K562 (cell line): ENCODE data around the gene TRMT112. TPM values are rescaled to one million over a fixed set of nuclear protein-coding genes. Genes with fewer than 3 reads are reported as not detected.

ENCODE experiments used
- AFF4 ChIP-seq: sonication (generic); formaldehyde crosslinking; IDR thresholded peaks from 2 replicates; pipeline ENCODE4 v1.8.0; 2023; ENCODE audit warnings: mild to moderate bottlenecking, missing genetic modification reagents
- CBFA2T2 ChIP-seq: fragments of 450-650 bp; conservative IDR thresholded peaks from 2 replicates; pipeline ENCODE4 v1.6.1; 2017; ENCODE audit warnings: mild to moderate bottlenecking
- FOXM1 ChIP-seq, 2 experiments: fragments of 450-650 bp in 1 of 2; sonication (generic) in 1 of 2; formaldehyde crosslinking in 1 of 2; IDR thresholded peaks; 2 replicates each; pipeline versions ENCODE4 v1.6.1 to v1.9.0; 2017 to 2022; ENCODE audit warnings: low read depth in 2 of 2, mild to moderate bottlenecking in 2 of 2, missing genetic modification reagents in 1 of 2, moderate library complexity in 1 of 2
- GABPB2 ChIP-seq: fragments of 250-450 bp; sonication (Bioruptor Pico); conservative IDR thresholded peaks from 2 replicates; pipeline ENCODE4 v1.5.1; 2021; ENCODE audit warnings: mild to moderate bottlenecking
- NELFE ChIP-seq: IDR thresholded peaks from 2 replicates; pipeline ENCODE4 v1.6.1; 2011; ENCODE audit warnings: mild to moderate bottlenecking; ENCODE audit not compliant: insufficient read depth, insufficient read length
- NR2F6 ChIP-seq: fragments of 450-650 bp; formaldehyde crosslinking; IDR thresholded peaks from 2 replicates; pipeline ENCODE4 v1.4.0; 2020; ENCODE audit warnings: mild to moderate bottlenecking
- RNF2 ChIP-seq: sonication (generic); IDR thresholded peaks from 2 replicates; pipeline ENCODE4 v1.6.1; 2016
- RUNX1 ChIP-seq: sonication (generic); IDR thresholded peaks from 2 replicates; pipeline ENCODE4 v1.6.1; 2016; ENCODE audit warnings: antibody characterized with exemption, low read depth
- ZC3H11A ChIP-seq: IDR thresholded peaks from 2 replicates; pipeline ENCODE4 v1.6.1; 2012; ENCODE audit warnings: low read depth, low read length, improper control_type of control experiment
- ZNF431 ChIP-seq: sonication (generic); formaldehyde crosslinking; IDR thresholded peaks from 2 replicates; pipeline ENCODE4 v1.8.0; 2022; ENCODE audit warnings: mild to moderate bottlenecking, missing genetic modification reagents
- ZNF449 ChIP-seq: fragments of 250-450 bp; sonication (Bioruptor Pico); IDR thresholded peaks from 2 replicates; pipeline ENCODE4 v1.8.0; 2022; ENCODE audit warnings: moderate library complexity, mild to moderate bottlenecking, inconsistent platforms
- polyA plus RNA-seq, 8 experiments: library from polyadenylated mRNA; depleted of rRNA in 4 of 8; stranded (reverse) in 5 of 8; unstranded in 3 of 8; fragments of >200 nt; fragmentation: Nextera tagmentation in 2 of 8; fragmentation: Illumina TruSeq in 1 of 8; extraction: Ambion mirVana in 2 of 8; extraction: Trizol in 1 of 8; gene quantifications; 2 replicates each; pipeline versions ENCODE4 v1.2.1 to v1.2.3, GENCODE V29; 2011 to 2014; ENCODE audit warnings: inconsistent platforms in 1 of 8, missing spikeins in 1 of 8
- total RNA-seq, 7 experiments: library from RNA; depleted of rRNA in 6 of 7; stranded (reverse); fragments of >200 nt in 6 of 7; fragmentation: Illumina TruSeq in 2 of 7; extraction: Trizol in 2 of 7; gene quantifications; 2 replicates each; pipeline versions ENCODE4 v1.2.1 to v1.2.3, GENCODE V29; 2011 to 2021; ENCODE audit warnings: low replicate concordance in 1 of 7
- TF ChIP-seq, protein P1 (sequence below): fragments of 450-650 bp; formaldehyde crosslinking; IDR thresholded peaks from 2 replicates; pipeline ENCODE4 v1.4.0; 2022; ENCODE audit warnings: missing genetic modification characterization
- TF ChIP-seq, protein P2 (sequence below), 2 experiments: IDR thresholded peaks in 1 of 2; conservative IDR thresholded peaks in 1 of 2; 2 replicates each; pipeline ENCODE4 v1.6.1; 2016; ENCODE audit warnings: low read depth in 2 of 2, mild to moderate bottlenecking in 1 of 2, missing compliant biosample characterization in 1 of 2, missing genetic modification characterization in 1 of 2, moderate library complexity in 1 of 2
- TF ChIP-seq, protein P3 (sequence below): fragments of 250-450 bp; sonication (Bioruptor Pico); IDR thresholded peaks from 2 replicates; pipeline ENCODE4 v1.5.1; 2021; ENCODE audit warnings: mild to moderate bottlenecking

Gene TRMT112
- total and polyA plus RNA-seq, 9 of the 15 experiments (the other 6 are each of a cell fraction or from before 2014, with no cell fraction given), result 162 to 444 (median 300) TPM

DNA sequence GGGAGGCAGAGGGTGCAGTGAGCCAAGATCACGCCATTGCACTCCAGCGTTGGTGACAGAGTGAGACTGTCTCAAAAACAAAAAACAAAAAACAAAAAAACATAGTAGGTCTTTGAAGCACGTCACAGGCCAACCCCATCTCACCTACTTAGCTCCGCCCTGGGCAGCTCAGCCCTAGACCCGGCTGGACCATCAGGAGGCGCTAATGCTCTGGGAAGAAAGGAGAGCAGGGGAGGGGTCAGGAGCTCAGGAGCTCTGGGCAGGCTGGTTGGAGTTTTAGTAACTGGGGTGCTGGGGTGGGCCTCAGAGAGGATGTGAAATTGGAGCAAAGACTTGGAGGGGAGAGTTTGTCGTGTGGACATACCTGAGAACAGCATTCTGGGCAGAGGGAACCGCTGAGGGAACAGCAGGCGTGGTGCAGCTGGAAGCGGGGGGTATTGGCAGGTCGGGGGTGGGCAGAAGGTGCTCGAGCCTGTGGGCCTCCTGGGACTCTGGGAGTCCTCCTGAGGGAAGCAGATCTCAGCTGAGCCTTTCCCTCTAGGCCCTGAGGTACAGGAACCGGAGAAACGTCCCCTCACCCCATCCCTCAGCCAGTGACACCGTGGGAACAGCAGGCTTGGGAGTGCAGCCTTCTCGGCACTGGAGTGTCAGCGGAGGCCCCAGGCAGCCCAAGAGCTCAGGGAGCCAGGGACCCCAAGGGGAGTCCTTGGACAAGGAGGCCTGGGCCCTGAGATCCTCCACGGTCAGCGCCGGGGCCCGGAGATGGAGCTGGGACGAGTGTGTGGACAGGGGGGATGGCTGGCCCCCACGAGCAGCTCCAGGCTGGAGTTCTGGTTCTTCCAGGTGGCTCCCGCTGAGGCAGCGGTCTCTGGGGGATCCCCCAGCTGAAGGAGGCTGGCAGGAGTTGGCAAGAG, 39.4 kb upstream of the TRMT112 start (continued):
- TF ChIP-seq, protein P1, sequence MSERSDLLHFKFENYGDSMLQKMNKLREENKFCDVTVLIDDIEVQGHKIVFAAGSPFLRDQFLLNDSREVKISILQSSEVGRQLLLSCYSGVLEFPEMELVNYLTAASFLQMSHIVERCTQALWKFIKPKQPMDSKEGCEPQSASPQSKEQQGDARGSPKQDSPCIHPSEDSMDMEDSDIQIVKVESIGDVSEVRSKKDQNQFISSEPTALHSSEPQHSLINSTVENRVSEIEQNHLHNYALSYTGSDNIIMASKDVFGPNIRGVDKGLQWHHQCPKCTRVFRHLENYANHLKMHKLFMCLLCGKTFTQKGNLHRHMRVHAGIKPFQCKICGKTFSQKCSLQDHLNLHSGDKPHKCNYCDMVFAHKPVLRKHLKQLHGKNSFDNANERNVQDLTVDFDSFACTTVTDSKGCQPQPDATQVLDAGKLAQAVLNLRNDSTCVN (CRISPR knock-in tag), result 0 out of 2 replicates have a peak, but pooled peaks have one; percentile 6
- TF ChIP-seq NR2F6 (CRISPR knock-in tag) (no peak), NELFE (no peak), GABPB2 (CRISPR knock-in tag) (no peak), AFF4 (CRISPR knock-in tag) (0 out of 2 replicates have a peak, but pooled peaks have one; percentile 29), ZNF431 (CRISPR knock-in tag) (no peak), CBFA2T2 (no peak), RNF2 (no peak), ZNF449 (CRISPR knock-in tag) (no peak), ZC3H11A (no peak), FOXM1 (IDR thresholded peaks at IDR 0.05; ENCODE audit: low read depth) (no peak), FOXM1 (CRISPR knock-in tag; IDR thresholded peaks at IDR 0.05; ENCODE audit: low read depth) (no peak), RUNX1 (no peak)
- TF ChIP-seq, protein P2, sequence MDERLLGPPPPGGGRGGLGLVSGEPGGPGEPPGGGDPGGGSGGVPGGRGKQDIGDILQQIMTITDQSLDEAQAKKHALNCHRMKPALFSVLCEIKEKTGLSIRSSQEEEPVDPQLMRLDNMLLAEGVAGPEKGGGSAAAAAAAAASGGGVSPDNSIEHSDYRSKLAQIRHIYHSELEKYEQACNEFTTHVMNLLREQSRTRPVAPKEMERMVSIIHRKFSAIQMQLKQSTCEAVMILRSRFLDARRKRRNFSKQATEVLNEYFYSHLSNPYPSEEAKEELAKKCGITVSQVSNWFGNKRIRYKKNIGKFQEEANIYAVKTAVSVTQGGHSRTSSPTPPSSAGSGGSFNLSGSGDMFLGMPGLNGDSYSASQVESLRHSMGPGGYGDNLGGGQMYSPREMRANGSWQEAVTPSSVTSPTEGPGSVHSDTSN (CRISPR knock-in tag; IDR thresholded peaks at IDR 0.05; ENCODE audit: low read depth), result no peak
- TF ChIP-seq, protein P2 (tag; conservative IDR thresholded peaks at IDR 0.05; ENCODE audit: low read depth), result no peak
- TF ChIP-seq, protein P3, sequence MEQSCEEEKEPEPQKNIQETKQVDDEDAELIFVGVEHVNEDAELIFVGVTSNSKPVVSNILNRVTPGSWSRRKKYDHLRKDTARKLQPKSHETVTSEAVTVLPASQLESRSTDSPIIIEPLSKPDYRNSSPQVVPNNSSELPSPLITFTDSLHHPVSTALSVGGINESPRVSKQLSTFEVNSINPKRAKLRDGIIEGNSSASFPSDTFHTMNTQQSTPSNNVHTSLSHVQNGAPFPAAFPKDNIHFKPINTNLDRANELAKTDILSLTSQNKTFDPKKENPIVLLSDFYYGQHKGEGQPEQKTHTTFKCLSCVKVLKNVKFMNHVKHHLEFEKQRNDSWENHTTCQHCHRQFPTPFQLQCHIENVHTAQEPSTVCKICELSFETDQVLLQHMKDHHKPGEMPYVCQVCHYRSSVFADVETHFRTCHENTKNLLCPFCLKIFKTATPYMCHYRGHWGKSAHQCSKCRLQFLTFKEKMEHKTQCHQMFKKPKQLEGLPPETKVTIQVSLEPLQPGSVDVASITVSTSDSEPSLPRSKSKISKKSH (CRISPR knock-in tag), result no peak
